Peyer's patch (tissue), 4 donors: Measurements from ENCODE around the gene RFFL. TPM values are rescaled to one million over a fixed set of nuclear protein-coding genes. Genes with fewer than 3 reads are reported as not detected.

Experiments
- small RNA-seq, 2 donors: library from RNA; depleted of rRNA; stranded (forward); fragments of <200 nt; gene quantifications; one replicate each; pipeline ENCODE3, GENCODE V24; 2016
- total RNA-seq, 4 donors: library from RNA; depleted of rRNA; stranded (reverse); fragments of >200 nt; gene quantifications; one replicate each; pipeline ENCODE4 v1.1.0, GENCODE V29; 2016

The RFFL gene
- total RNA-seq, 4 donors from 2014 or later: 33.0 to 76.7 (median 43.0) TPM

Small RNAs within 50 kb of the gene (small RNA-seq; reads per million reads assigned to genes)
- gene AC004223.1: 0 reads per million in 2 donors
- gene RNU6-840P: 0 reads per million in 2 donors

Other genes with a start within 250 kb of the RFFL start
- gene CCT6B, start 102.2 kb downstream of the RFFL start, total RNA-seq: 1 to 10 TPM in 1 of 4 donors, under 1 TPM in 2, not detected in 1; 0.94 to 5.0 (median 0.95) TPM
- gene ZNF830, start 102.2 kb downstream of the RFFL start, total RNA-seq: 10 to 100 TPM in 3 of 4 donors, 1 to 10 TPM in 1; 9.4 to 19.8 (median 11.3) TPM
- 10 to 100 TPM; 19.6 to 82.5 (median 36.3) TPM for gene LIG3, start 83.2 kb downstream of the RFFL start, total RNA-seq
- gene RAD51D, start 56.2 kb upstream of the RFFL start, total RNA-seq: 10 to 100 TPM in 3 of 4 donors, 1 to 10 TPM in 1; 6.3 to 18.2 (median 14.7) TPM
- not detected for gene FNDC8, start 57.9 kb upstream of the RFFL start, total RNA-seq
- 10 to 100 TPM in 1 of 4 donors, 1 to 10 TPM in 3; 5.1 to 11.7 (median 8.3) TPM for gene NLE1, start 78.6 kb upstream of the RFFL start, total RNA-seq
- not detected for gene UNC45B, start 84.1 kb upstream of the RFFL start, total RNA-seq
- gene SLC35G3, start 130.7 kb upstream of the RFFL start, total RNA-seq: not detected
- gene SLFN5, start 179.4 kb upstream of the RFFL start, total RNA-seq: 10 to 100 TPM in 2 of 4 donors, 1 to 10 TPM in 2; 6.8 to 35.5 (median 11.4) TPM